Measurements from ENCODE around the gene NOXRED1. TPM values are rescaled to one million over a fixed set of nuclear protein-coding genes. Genes with fewer than 3 reads are reported as not detected.

NOXRED1 gene, protein sequence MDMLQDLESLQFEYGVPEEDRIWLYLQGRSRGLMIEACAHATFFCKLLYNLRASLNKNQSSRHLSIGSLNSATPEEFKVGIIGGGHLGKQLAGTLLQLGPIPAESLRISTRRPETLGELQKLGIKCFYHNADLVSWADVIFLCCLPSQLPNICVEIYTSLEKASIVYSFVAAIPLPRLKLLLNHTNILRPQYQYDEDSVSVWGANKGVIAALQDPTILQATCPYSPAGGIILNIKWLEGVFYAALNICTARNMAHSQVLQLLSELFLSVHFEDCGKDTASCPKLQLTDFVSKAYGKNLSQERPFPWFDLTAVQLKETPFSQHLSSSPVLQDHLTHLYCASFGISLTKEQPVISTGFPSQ
- total RNA-seq, result 0.12 and 0.16 TPM in 2 replicates

DNA sequence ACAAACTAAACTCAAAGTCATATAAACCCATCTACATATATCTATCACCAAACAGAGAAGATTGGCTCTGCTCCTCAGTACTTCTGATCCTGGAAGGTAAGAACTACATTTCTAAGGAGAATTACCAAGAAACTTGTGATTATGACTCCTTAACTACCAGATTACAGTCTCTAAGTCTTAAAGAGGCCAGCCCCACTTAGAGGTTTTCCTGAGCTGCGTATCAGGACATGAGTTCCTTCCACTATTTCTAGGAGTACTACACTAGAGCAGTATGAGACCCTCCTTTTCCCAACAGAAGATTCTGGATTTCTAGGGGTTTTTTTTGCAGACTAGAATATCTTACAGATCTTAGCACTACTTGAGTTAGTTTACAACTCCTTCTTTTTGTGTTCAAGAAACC lies at the start of gene NOXRED1:
Gene NOXRED1 (minus strand): TSS at position 101 of the 400 bp plus-strand sequence. CDS start 634 bp downstream, outside the sequence.

DNA sequence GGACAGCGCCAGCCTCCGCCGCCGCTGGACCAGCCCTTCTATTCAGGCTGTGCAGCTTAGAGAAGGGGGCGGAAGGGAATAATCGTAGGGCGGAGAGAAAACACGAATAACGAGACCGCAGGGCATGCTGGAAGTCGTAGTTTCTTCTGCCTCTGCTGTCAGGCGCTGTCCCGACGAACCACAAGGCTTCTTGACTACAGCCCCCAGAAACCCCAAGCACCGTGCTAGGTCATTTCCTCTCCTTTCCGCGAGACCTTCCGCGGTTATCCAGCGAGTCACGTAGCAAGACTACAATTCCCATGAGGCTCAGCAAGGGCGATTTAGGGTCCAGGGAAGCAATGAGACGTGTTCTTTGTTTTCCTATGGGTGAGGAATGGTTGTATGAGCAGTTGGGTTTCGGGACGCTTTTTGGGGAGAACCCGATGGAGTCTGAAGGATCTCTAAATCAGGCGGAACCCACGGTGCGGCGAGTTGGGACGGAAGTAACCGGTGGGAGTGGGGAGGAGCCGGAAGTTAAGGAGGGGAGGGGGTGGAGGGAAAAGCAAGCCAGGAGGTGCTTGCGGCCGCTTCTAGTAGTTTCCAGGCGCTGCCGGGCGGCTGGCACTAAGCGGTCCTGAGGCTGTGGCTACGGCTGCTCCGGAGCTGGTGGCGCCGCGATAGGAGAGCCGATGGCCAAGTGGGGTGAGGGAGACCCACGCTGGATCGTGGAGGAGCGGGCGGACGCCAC lies 34.4 kb upstream of the NOXRED1 start, which contains the start of the genes AHSA1 and VIPAS39:
Gene AHSA1 (plus strand): TSS at position 572 of the 727 bp plus-strand sequence. CDS start 97 bp downstream, at position 669.
Gene VIPAS39 (minus strand): TSS at position 80 of the 727 bp plus-strand sequence. CDS start 3,499 bp downstream, outside the sequence.

DNA sequence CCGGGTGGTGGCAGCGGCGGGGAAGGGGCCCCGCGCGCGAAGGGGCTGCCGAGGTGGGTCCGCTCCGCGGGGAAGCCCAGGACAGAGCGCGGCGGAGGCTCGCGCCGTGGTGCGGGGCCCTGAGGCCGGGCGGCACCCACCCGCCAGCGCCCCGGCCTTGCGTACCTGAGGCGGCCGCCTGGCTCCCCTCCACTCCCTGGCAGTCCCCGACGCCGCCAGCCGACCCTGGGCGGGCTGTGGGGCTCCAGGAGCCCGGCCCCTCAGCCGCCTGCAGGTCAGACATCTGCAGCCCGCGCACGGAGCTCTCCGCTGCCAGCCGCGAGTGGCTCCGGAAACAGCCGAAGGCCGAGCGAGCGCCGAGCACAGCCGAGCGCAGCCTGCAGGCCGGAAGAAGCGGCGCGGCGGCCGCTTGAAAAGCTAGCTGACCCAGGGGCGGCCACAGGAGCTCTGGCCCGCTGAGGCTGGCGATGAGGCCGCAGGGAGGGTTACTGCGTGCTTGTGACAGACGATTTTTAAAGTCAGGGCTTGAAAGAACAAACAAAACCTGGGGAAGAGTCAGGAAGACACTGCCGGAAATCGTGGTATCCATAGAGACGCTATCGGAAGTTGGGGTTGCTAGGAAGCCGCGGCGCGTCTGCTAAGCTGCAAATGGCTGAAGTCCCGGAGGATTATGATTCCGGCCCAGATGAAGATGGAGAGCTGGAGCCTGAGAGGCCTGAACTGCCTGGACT lies 46.4 kb downstream of the NOXRED1 start, which contains the start of the genes SAMD15 and TMED8:
Gene SAMD15 (plus strand): TSS at position 609 of the 731 bp plus-strand sequence. CDS start 40 bp downstream, at position 649.
Gene TMED8 (minus strand): TSS at position 324 of the 731 bp plus-strand sequence. CDS start 41 bp downstream, at position 283.

Small RNAs within 50 kb of the gene (small RNA-seq; reads per million reads assigned to genes)
- gene RF00404, result not detected

Other genes starting within 250 kb of the NOXRED1 start
- gene TMEM63C, start 241.7 kb downstream of the NOXRED1 start, total RNA-seq, result under 0.01 TPM in 1 of 2 replicates, not detected in the other
- not detected in 2 replicates for gene NGB, start 152.3 kb downstream of the NOXRED1 start, total RNA-seq
- gene POMT2, start 102.6 kb downstream of the NOXRED1 start, total RNA-seq, result 15.4 and 20.8 TPM in 2 replicates
- gene GSTZ1, start 102.5 kb downstream of the NOXRED1 start, total RNA-seq, result 34.6 and 38.6 TPM in 2 replicates
- 12.0 TPM in 2 replicates for gene TMED8, start 46.4 kb downstream of the NOXRED1 start, total RNA-seq
- 2.8 and 3.0 TPM in 2 replicates for gene SAMD15, start 46.1 kb downstream of the NOXRED1 start, total RNA-seq
- 29.0 and 31.2 TPM in 2 replicates for gene VIPAS39, start 34.1 kb upstream of the NOXRED1 start, total RNA-seq
- gene AHSA1, start 34.6 kb upstream of the NOXRED1 start, total RNA-seq, result 39.4 and 40.0 TPM in 2 replicates
- gene ISM2, start 75.3 kb upstream of the NOXRED1 start, total RNA-seq, result not detected in 2 replicates
- gene SPTLC2, start 193.1 kb upstream of the NOXRED1 start, total RNA-seq, result 30.8 and 33.3 TPM in 2 replicates